ENCODE data around the gene OR8U1. TPM values are rescaled to one million over a fixed set of nuclear protein-coding genes. Genes with fewer than 3 reads are reported as not detected.

Gene OR8U1
- not detected for total RNA-seq

DNA sequence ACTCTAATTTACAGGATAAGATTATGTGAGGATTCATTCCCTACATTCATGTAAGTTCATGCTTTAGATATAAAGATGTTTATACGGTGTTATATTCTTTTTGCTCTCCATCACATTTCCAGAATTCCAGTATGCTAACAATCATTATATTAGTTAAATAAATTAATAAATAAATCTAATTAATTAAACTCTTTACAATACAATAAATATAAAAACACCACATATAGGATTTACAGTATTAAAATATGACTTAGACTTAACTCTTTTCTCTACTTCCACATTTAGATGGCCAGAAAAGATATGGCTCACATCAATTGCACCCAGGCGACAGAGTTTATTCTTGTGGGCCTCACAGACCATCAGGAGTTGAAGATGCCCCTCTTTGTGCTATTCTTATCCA, at the start of gene OR8U1:
Gene OR8U1 (plus strand): TSS at position 301 of the 400 bp plus-strand sequence. CDS start 0 bp downstream, at position 301.

DNA sequence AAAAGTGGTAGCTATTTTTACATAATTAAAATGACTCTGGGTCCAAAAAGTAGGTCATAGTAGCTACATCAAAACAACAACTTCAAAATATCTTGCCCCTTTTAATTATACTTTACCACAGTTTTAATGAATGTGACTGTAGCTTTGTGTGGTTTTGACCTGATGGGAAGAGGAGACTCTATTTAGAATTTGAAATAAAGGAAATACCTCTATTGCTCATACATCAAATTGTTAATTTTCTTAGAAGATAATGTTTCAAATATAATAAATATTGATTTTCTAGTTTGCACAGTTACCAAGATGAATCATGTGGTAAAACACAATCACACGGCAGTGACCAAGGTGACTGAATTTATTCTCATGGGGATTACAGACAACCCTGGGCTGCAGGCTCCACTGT, 29.7 kb upstream of the OR8U1 start, which contains the start of gene OR8K1:
Gene OR8K1 (plus strand): TSS at position 301 of the 400 bp plus-strand sequence. CDS start 0 bp downstream, at position 301.

DNA sequence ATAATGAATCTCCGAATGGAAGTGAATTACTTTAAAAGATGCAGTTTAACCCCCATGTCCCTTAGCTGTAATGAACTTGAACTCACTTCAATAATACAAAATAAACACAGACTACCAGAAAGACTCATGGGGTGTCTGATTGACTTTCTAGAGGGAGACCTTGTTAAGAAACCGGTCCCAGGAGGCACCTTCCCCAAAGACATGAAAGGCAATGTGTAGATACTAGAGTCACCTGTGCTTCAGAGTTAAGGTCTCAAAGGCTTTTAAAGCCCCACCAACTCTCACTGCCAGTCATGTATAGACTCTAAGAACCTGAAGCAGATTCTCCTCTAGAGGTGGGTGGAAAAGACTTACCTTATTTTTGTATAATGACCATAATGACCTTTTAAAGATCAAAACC, 21.4 kb upstream of the OR8U1 start, which contains the start of gene OR8J1:
Gene OR8J1 (plus strand): TSS at position 301 of the 400 bp plus-strand sequence. CDS start 5,956 bp downstream, outside the sequence.

DNA sequence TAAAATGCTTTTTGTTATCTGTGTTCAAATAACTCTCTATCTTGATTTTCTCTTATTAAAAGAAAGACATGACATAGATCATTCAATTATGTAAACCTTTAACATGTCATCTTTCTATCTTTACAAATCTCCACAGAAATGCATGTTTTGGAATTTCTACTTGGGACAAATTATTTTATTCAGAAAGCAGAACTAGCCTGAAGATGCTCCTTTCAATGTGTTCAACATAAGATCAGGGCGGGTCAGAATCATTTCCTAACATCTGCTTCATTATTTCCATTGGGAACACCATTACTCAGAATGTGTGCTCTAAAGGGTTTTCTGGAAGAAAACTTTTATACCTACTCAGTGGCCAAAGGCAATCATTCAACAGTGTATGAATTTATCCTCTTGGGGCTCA, 37.0 kb downstream of the OR8U1 start, which contains the start of gene OR5AL1:
Gene OR5AL1 (plus strand): TSS at position 301 of the 400 bp plus-strand sequence.

Other genes with a start within 250 kb of the OR8U1 start
- gene OR8J3, start 235.4 kb upstream of the OR8U1 start, total RNA-seq = not detected
- not detected for gene OR8K5, start 215.3 kb upstream of the OR8U1 start, total RNA-seq
- gene OR5J2, start 199.0 kb upstream of the OR8U1 start, total RNA-seq = not detected
- gene OR5T2, start 141.4 kb upstream of the OR8U1 start, total RNA-seq = not detected
- gene OR5T3, start 123.4 kb upstream of the OR8U1 start, total RNA-seq = not detected
- not detected for gene OR5T1, start 101.5 kb upstream of the OR8U1 start, total RNA-seq
- not detected for gene OR8H1, start 83.4 kb upstream of the OR8U1 start, total RNA-seq
- gene OR8K3, start 60.5 kb upstream of the OR8U1 start, total RNA-seq = not detected
- not detected for gene OR8K1, start 29.6 kb upstream of the OR8U1 start, total RNA-seq
- gene OR8J1, start 21.3 kb upstream of the OR8U1 start, total RNA-seq = not detected
- not detected for gene OR5AL1, start 37.1 kb downstream of the OR8U1 start, total RNA-seq
- not detected for gene OR5M3, start 97.7 kb downstream of the OR8U1 start, total RNA-seq
- not detected for gene OR5M8, start 115.7 kb downstream of the OR8U1 start, total RNA-seq
- gene OR5M11, start 167.6 kb downstream of the OR8U1 start, total RNA-seq = not detected
- not detected for gene OR5M10, start 202.1 kb downstream of the OR8U1 start, total RNA-seq
- not detected for gene OR5M1, start 239.2 kb downstream of the OR8U1 start, total RNA-seq